GM12878 (cell line): Measurements from ENCODE around the gene EPN3. TPM values are rescaled to one million over a fixed set of nuclear protein-coding genes. Genes with fewer than 3 reads are reported as not detected.

Source experiments
- ATAC-seq: fragments of 200-7000 bp; cut with Tn5 transposase; 3 replicates; pipeline ENCODE4 v1.9.1; 2020; ENCODE audit warnings: mild to moderate bottlenecking, moderate library complexity
- Bru-seq: library from RNA; stranded (reverse); fragments of 400-500 nt; gene quantifications from one replicate; lab custom pipeline; 2021; lab: Mats Ljungman, UMichigan
- BruChase-seq, 2 experiments: library from RNA; stranded (reverse); fragments of 400-500 nt; gene quantifications; one replicate each; lab custom pipeline; 2021; lab: Mats Ljungman, UMichigan
- BruUV-seq: library from RNA; stranded (reverse); fragments of 400-500 nt; replicated peaks from 2 replicates; lab custom pipeline; 2021; lab: Mats Ljungman, UMichigan
- CTCF ChIA-PET: fragments of 300-600 bp; sonication (Branson Sonifier 250); formaldehyde crosslinking; extraction: SDS; loops from one replicate; lab custom pipeline; 2021; ENCODE audit warnings: inconsistent platforms; lab: Yijun Ruan, JAX
- POLR2A ChIA-PET: fragments of 350-600 bp; formaldehyde crosslinking; extraction: SDS; loops from one replicate; lab custom pipeline; 2021; ENCODE audit warnings: inconsistent platforms; lab: Charles Lee
- RAD21 ChIA-PET: fragments of 300-600 bp; sonication (Branson Sonifier 250); formaldehyde crosslinking; loops from one replicate; lab custom pipeline; 2023; ENCODE audit warnings: antibody characterized with exemption; ENCODE audit not compliant: unreplicated experiment; lab: Charles Lee
- SMC1A ChIA-PET: fragments of 300-600 bp; sonication (Branson Sonifier 250); formaldehyde crosslinking; loops from one replicate; lab custom pipeline; 2023; ENCODE audit not compliant: unreplicated experiment, uncharacterized antibody; lab: Charles Lee
- DNase-seq: peaks from one replicate; pipeline ENCODE4 v3.0.0-alpha.2; 2011; ENCODE audit warnings: low read depth, low spot score
- FAIRE-seq: peaks from 3 replicates; lab custom pipeline; 2011; peaks lifted over from hg19 to GRCh38; lab: Jason Lieb, UNC
- H2AFZ ChIP-seq: 2 replicates; pipeline ENCODE4 v1.6.0; 2011; ENCODE audit warnings: low read depth, low read length, control low read depth; ENCODE audit not compliant: control insufficient read depth
- H3K27ac ChIP-seq: 2 replicates; pipeline ENCODE4 v1.5.1; 2011; ENCODE audit warnings: control low read depth; ENCODE audit not compliant: control insufficient read depth, insufficient read depth
- H3K27me3 ChIP-seq, 2 experiments: replicated peaks in 1 of 2; 2 replicates each; pipeline versions ENCODE4 v1.6.0 to v1.6.1; 2011; ENCODE audit warnings: low read length in 1 of 2; ENCODE audit not compliant: control insufficient read depth in 2 of 2, insufficient read depth in 2 of 2
- H3K36me3 ChIP-seq, 2 experiments: 2 replicates each; pipeline ENCODE4 v1.5.1; 2011; ENCODE audit warnings: low read length in 1 of 2; ENCODE audit not compliant: control insufficient read depth in 2 of 2, insufficient read depth in 2 of 2
- H3K4me1 ChIP-seq: 2 replicates; pipeline ENCODE4 v1.6.1; 2011; ENCODE audit warnings: mild to moderate bottlenecking, low read length, moderate library complexity, mixed read lengths; ENCODE audit not compliant: control insufficient read depth, insufficient read depth
- H3K4me2 ChIP-seq: 2 replicates; pipeline ENCODE4 v1.6.0; 2011; ENCODE audit warnings: control low read depth; ENCODE audit not compliant: control insufficient read depth, insufficient read depth
- H3K4me3 ChIP-seq: fragments of 200-600 bp; sonication (generic); 2 replicates; pipeline ENCODE4 v1.5.1; 2016
- H3K79me2 ChIP-seq: 2 replicates; pipeline ENCODE4 v1.6.0; 2011; ENCODE audit warnings: low read length; ENCODE audit not compliant: control insufficient read depth, insufficient read depth
- H3K9ac ChIP-seq: 2 replicates; pipeline ENCODE4 v1.8.0; 2011; ENCODE audit warnings: low read length, control low read depth, mixed read lengths; ENCODE audit not compliant: control insufficient read depth, insufficient read depth
- H3K9me3 ChIP-seq: replicated peaks from 3 replicates; pipeline ENCODE4 v1.5.1; 2011; ENCODE audit warnings: mild to moderate bottlenecking, low read length; ENCODE audit not compliant: control insufficient read depth, insufficient read depth
- H4K20me1 ChIP-seq: 2 replicates; pipeline ENCODE4 v1.6.0; 2011; ENCODE audit not compliant: control insufficient read depth, insufficient read depth
- E2F4 ChIP-seq: IDR thresholded peaks from 2 replicates; pipeline ENCODE4 v1.6.1; 2012; ENCODE audit warnings: low read depth, low read length, improper control_type of control experiment
- WGBS: methylation state at CpG from one replicate; pipeline ENCODE4 v1.1.6; 2016; ENCODE audit warnings: low lambda C conversion rate; ENCODE audit not compliant: insufficient replicate concordance, insufficient coverage; ENCODE audit errors: missing lambda C conversion rate; 5-methylcytosine and 5-hydroxymethylcytosine counted together
- in situ Hi-C: fragments of 300-500 bp; cut with MboI; formaldehyde crosslinking; loops from 9 replicates; pipeline ENCODE4 v1.14.3; 2018; ENCODE audit warnings: mixed read lengths
- intact Hi-C: fragments of 100-400 bp; cut with micrococcal nuclease; formaldehyde crosslinking; loops from one replicate; pipeline ENCODE4 v1.14.2; 2022; ENCODE audit not compliant: unreplicated experiment
- long read RNA-seq, 2 experiments: library from polyadenylated mRNA; unstranded; transcript quantifications; one replicate each; pipeline ENCODE4 v2.0.0, GENCODE V29; 2019 to 2020
- polyA minus RNA-seq, 3 experiments: library from RNA; depleted of rRNA, polyadenylated mRNA; stranded (reverse); fragments of >200 nt; gene quantifications; 2 replicates each; pipeline ENCODE4 v1.2.3, GENCODE V29; 2011
- polyA plus RNA-seq, 11 experiments: library from polyadenylated mRNA; depleted of rRNA in 4 of 11; unstranded in 6 of 11; stranded (reverse) in 5 of 11; fragments of >200 nt; fragmentation: Nextera tagmentation in 4 of 11; fragmentation: Illumina TruSeq in 1 of 11; extraction: Ambion mirVana in 4 of 11; extraction: Trizol in 1 of 11; gene quantifications; 1 replicate in 1 of 11; 2 replicates in 10 of 11; pipeline versions ENCODE4 v1.2.1 to v1.2.3, GENCODE V29; 2011 to 2016; ENCODE audit warnings: inconsistent platforms in 2 of 11, missing spikeins in 2 of 11, low read depth in 1 of 11
- total RNA-seq, 4 experiments: library from RNA; depleted of rRNA in 3 of 4; stranded (reverse); fragments of >200 nt in 3 of 4; fragmentation: Illumina TruSeq in 1 of 4; extraction: Trizol in 1 of 4; gene quantifications; 2 replicates each; pipeline versions ENCODE4 v1.2.1 to v1.2.3, GENCODE V29; 2013 to 2021

The EPN3 gene
- not detected in 2 replicates for total RNA-seq (2013; cell fraction: nucleolus; rRNA removed)
- not detected in 2 replicates for total RNA-seq (2014; rRNA removed)
- not detected in 2 replicates for total RNA-seq (2014; rRNA removed; fragmentation: Illumina TruSeq; extraction: Trizol)
- total RNA-seq (2021) = not detected in 2 replicates
- polyA plus RNA-seq (2011; ENCODE audit: low read depth) = not detected
- not detected in 2 replicates for polyA plus RNA-seq (2011; rRNA removed)
- polyA plus RNA-seq (2011; cell fraction: cytosol; rRNA removed) = not detected in 2 replicates
- not detected in 2 replicates for polyA plus RNA-seq (2011; cell fraction: nucleus; rRNA removed)
- polyA plus RNA-seq (2012) = 0.08 and 0.09 TPM in 2 replicates
- not detected in 2 replicates for polyA plus RNA-seq (2014; fragmentation: Illumina TruSeq; extraction: Trizol)
- not detected for polyA plus RNA-seq (2014; fragmentation: Nextera tagmentation; extraction: Ambion mirVana)
- not detected in 2 replicates for polyA plus RNA-seq (2014; rRNA removed)
- polyA plus RNA-seq (2016; fragmentation: Nextera tagmentation; extraction: Ambion mirVana) = under 1 TPM; 0.04 to 0.07 TPM
- not detected in 2 replicates for polyA minus RNA-seq (2011; rRNA and poly(A)+ RNA removed)
- polyA minus RNA-seq (2011; cell fraction: cytosol; rRNA and poly(A)+ RNA removed) = not detected in 2 replicates
- 0.10 and 0.12 TPM in 2 replicates for polyA minus RNA-seq (2011; cell fraction: nucleus; rRNA and poly(A)+ RNA removed)
- percentile 7 among the genes with signal in this experiment for Bru-seq, nascent RNA
- BruChase-seq, experiment 1, labeled RNA remaining after a 6-hour chase = percentile 8 among the genes with signal in this experiment
- percentile 11 among the genes with signal in this experiment for BruChase-seq, experiment 2, labeled RNA remaining after a 2-hour chase
- long read RNA-seq, experiment 1 = 0 reads
- long read RNA-seq, experiment 2 = 0 reads

GRCh38 chr17:50532452-50533024, at the start of gene EPN3:
Gene EPN3 (plus strand): TSS chr17:50532735. CDS start chr17:50536557, 3,822 bp downstream.
- Histone ChIP-seq H3K9me3 (no peaks in the 10 kb centered on the region), H3K9ac (no peak within 1 kb of the TSS), H2AFZ (no peak within 1 kb of the TSS), H3K4me3 (no peak within 1 kb of the TSS), H3K27ac (no peak within 1 kb of the TSS), H3K4me1 (no peaks in the 10 kb centered on the region), H3K27me3 (peaks cover 16 to 19% of the 10 kb centered on the region in 2 experiments), H4K20me1 (no peaks in the 10 kb centered on the region), H3K4me2 (no peak within 1 kb of the TSS), H3K79me2 (no peaks in the 10 kb centered on the region), H3K36me3 (no peaks in the 10 kb centered on the region)
- in situ Hi-C loops = no loop called here
- CTCF ChIA-PET = no interaction called here
- FAIRE-seq (no peak), ATAC-seq (peak; percentile 44; the same call in 2 of the 3 replicates), DNase-seq (no peak)
- 4% methylated on average over 21 of the region's 21 CpGs for WGBS
- no peak for TF ChIP-seq E2F4
- POLR2A ChIA-PET = no interaction called here
- intact Hi-C loops = no loop called here
- SMC1A ChIA-PET = interaction anchor here (1.6 kb wide), 1 partner anchor 48 kb away, joined by 6 read pairs; no protein-coding TSS in a partner anchor
- RAD21 ChIA-PET = no interaction called here
- BruUV-seq = no TSS peak
